LNCaP clone FGC (cell line): Measurements from ENCODE around the gene ARHGAP45.

Experiments used
- DNase-seq: peaks from one replicate; pipeline ENCODE4 v3.0.0-alpha.2; 2011; ENCODE audit warnings: low read depth
- H3K4me3 ChIP-seq: 2 replicates; pipeline ENCODE4 v1.5.1; 2011; ENCODE audit warnings: mild to moderate bottlenecking, low read depth, low read length, control low read depth
- TF ChIP-seq, protein P1 (sequence below): IDR thresholded peaks from 2 replicates; pipeline ENCODE4 v1.5.1; 2012; ENCODE audit warnings: mild to moderate bottlenecking; ENCODE audit not compliant: control insufficient read depth, insufficient read depth; ENCODE audit errors: extremely low read depth

Gene ARHGAP45

DNA sequence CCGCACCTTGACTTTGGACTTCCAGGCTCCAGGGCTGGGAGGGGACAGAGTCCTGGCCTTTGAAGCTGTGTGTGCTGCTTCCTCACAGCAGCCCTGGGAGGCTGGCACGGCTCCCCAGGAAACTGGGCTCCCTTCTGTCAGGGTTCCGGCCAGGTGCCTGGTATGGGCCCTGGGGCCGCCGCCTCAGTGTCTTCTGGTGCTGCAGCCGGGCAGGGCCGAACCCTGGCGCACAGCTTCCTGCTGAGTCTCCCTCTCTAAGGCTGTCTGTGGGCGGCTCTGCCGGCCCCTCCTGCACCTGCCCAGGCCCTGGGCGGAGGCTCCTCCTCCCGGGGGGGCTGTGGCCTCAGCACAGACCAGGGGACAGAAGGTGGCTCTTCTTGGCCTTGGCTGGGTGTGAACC, 69.2 kb downstream of the ARHGAP45 start:
- no peak overlapping the region for H3K4me3 ChIP-seq
- TF ChIP-seq, protein P1, sequence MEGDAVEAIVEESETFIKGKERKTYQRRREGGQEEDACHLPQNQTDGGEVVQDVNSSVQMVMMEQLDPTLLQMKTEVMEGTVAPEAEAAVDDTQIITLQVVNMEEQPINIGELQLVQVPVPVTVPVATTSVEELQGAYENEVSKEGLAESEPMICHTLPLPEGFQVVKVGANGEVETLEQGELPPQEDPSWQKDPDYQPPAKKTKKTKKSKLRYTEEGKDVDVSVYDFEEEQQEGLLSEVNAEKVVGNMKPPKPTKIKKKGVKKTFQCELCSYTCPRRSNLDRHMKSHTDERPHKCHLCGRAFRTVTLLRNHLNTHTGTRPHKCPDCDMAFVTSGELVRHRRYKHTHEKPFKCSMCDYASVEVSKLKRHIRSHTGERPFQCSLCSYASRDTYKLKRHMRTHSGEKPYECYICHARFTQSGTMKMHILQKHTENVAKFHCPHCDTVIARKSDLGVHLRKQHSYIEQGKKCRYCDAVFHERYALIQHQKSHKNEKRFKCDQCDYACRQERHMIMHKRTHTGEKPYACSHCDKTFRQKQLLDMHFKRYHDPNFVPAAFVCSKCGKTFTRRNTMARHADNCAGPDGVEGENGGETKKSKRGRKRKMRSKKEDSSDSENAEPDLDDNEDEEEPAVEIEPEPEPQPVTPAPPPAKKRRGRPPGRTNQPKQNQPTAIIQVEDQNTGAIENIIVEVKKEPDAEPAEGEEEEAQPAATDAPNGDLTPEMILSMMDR, result no peak
- no peak for DNase-seq
